HepG2 (cell line): ENCODE results near the gene SLC4A11. TPM values are rescaled to one million over a fixed set of nuclear protein-coding genes. Genes with fewer than 3 reads are reported as not detected.

ENCODE experiments used
- ATRX ChIP-seq: sonication (generic); formaldehyde crosslinking; IDR thresholded peaks from 2 replicates; pipeline ENCODE4 v1.4.0; 2020; ENCODE audit warnings: missing genetic modification reagents, borderline replicate concordance
- CBFB ChIP-seq: sonication (generic); formaldehyde crosslinking; IDR thresholded peaks from 2 replicates; pipeline ENCODE4 v1.4.0; 2020; ENCODE audit warnings: missing genetic modification reagents
- CREB1 ChIP-seq, 2 experiments: fragments of 450-650 bp in 1 of 2; IDR thresholded peaks; 2 replicates each; pipeline ENCODE4 v1.6.1; 2016 to 2017; ENCODE audit warnings: control low read depth in 1 of 2, mild to moderate bottlenecking in 1 of 2, missing compliant biosample characterization in 1 of 2, missing genetic modification characterization in 1 of 2
- FOXM1 ChIP-seq: sonication (generic); formaldehyde crosslinking; IDR thresholded peaks from 2 replicates; pipeline ENCODE4 v1.5.0; 2020; ENCODE audit warnings: missing genetic modification reagents
- FOXP1 ChIP-seq, 2 experiments: fragments of 450-650 bp in 1 of 2; IDR thresholded peaks; 2 replicates each; pipeline ENCODE4 v1.6.1; 2017 to 2018; ENCODE audit warnings: antibody characterized with exemption in 1 of 2
- GABPA ChIP-seq, 2 experiments: IDR thresholded peaks; 2 replicates each; pipeline ENCODE4 v1.6.1; 2011 to 2016; ENCODE audit warnings: low read depth in 2 of 2, low read length in 1 of 2, missing biosample characterization in 1 of 2, missing genetic modification characterization in 1 of 2
- HDAC2 ChIP-seq: sonication (generic); formaldehyde crosslinking; IDR thresholded peaks from 2 replicates; pipeline ENCODE4 v1.4.0; 2020; ENCODE audit warnings: missing genetic modification reagents
- HOXD1 ChIP-seq: sonication (generic); formaldehyde crosslinking; IDR thresholded peaks from 2 replicates; pipeline ENCODE4 v1.5.0; 2020; ENCODE audit warnings: missing genetic modification reagents
- KMT2A ChIP-seq: sonication (generic); formaldehyde crosslinking; IDR thresholded peaks from 2 replicates; pipeline ENCODE4 v1.4.0; 2020; ENCODE audit warnings: missing genetic modification reagents
- MTF1 ChIP-seq: sonication (generic); formaldehyde crosslinking; IDR thresholded peaks from 2 replicates; pipeline ENCODE4 v1.5.0; 2020; ENCODE audit warnings: missing genetic modification reagents
- NPAS2 ChIP-seq: sonication (generic); formaldehyde crosslinking; IDR thresholded peaks from 2 replicates; pipeline ENCODE4 v1.8.0; 2022; ENCODE audit warnings: mild to moderate bottlenecking, missing genetic modification reagents, borderline replicate concordance
- NR3C1 ChIP-seq: sonication (generic); formaldehyde crosslinking; IDR thresholded peaks from 2 replicates; pipeline ENCODE4 v1.4.0; 2020; ENCODE audit warnings: missing genetic modification reagents
- PRMT3 ChIP-seq: sonication (generic); formaldehyde crosslinking; IDR thresholded peaks from 2 replicates; pipeline ENCODE4 v1.8.1; 2022; ENCODE audit warnings: low read depth, mild to moderate bottlenecking, moderate library complexity, missing genetic modification reagents, borderline replicate concordance
- RORA ChIP-seq: sonication (generic); formaldehyde crosslinking; IDR thresholded peaks from 2 replicates; pipeline ENCODE4 v1.5.0; 2020; ENCODE audit warnings: mild to moderate bottlenecking, missing genetic modification reagents, moderate library complexity
- SP1 ChIP-seq, 2 experiments: fragments of 450-650 bp in 1 of 2; sonication (generic) in 1 of 2; formaldehyde crosslinking in 1 of 2; IDR thresholded peaks; 2 replicates each; pipeline versions ENCODE4 v1.4.0 to v1.6.1; 2016 to 2020; ENCODE audit warnings: missing genetic modification reagents in 1 of 2
- TMF1 ChIP-seq: sonication (generic); formaldehyde crosslinking; IDR thresholded peaks from 2 replicates; pipeline ENCODE4 v1.8.1; 2022; ENCODE audit warnings: low read depth, missing genetic modification reagents
- ZNF543 ChIP-seq: sonication (generic); formaldehyde crosslinking; IDR thresholded peaks from 2 replicates; pipeline ENCODE4 v1.4.0; 2020; ENCODE audit warnings: mild to moderate bottlenecking, missing genetic modification reagents
- ZNF562 ChIP-seq: sonication (generic); formaldehyde crosslinking; IDR thresholded peaks from 2 replicates; pipeline ENCODE4 v1.8.0; 2022; ENCODE audit warnings: missing genetic modification reagents, borderline replicate concordance
- ZNF672 ChIP-seq: sonication (generic); formaldehyde crosslinking; IDR thresholded peaks from 2 replicates; pipeline ENCODE4 v1.8.1; 2022; ENCODE audit warnings: missing genetic modification reagents
- ZNF761 ChIP-seq: sonication (generic); formaldehyde crosslinking; conservative IDR thresholded peaks from 2 replicates; pipeline ENCODE4 v1.4.0; 2020; ENCODE audit warnings: mild to moderate bottlenecking, missing genetic modification reagents
- ZNF773 ChIP-seq: sonication (generic); formaldehyde crosslinking; IDR thresholded peaks from 2 replicates; pipeline ENCODE4 v1.4.0; 2020; ENCODE audit warnings: missing genetic modification reagents, borderline replicate concordance
- ZNF83 ChIP-seq: sonication (generic); formaldehyde crosslinking; IDR thresholded peaks from 2 replicates; pipeline ENCODE4 v1.4.0; 2020; ENCODE audit warnings: missing genetic modification reagents, mild to moderate bottlenecking, borderline replicate concordance
- polyA plus RNA-seq, 8 experiments: library from polyadenylated mRNA; depleted of rRNA in 3 of 8; stranded (reverse) in 7 of 8; unstranded in 1 of 8; fragments of >200 nt; fragmentation: Illumina TruSeq in 4 of 8; extraction: Trizol in 4 of 8; gene quantifications; 2 replicates each; pipeline versions ENCODE4 v1.2.1 to v1.2.3, GENCODE V29; 2011 to 2016; ENCODE audit warnings: low read depth in 4 of 8, missing spikeins in 1 of 8, mixed read lengths in 1 of 8; ENCODE audit not compliant: insufficient read depth in 1 of 8
- total RNA-seq, 5 experiments: library from RNA; depleted of rRNA; stranded (reverse); fragments of >200 nt; fragmentation: Illumina TruSeq; extraction: Trizol; gene quantifications; 2 replicates each; pipeline ENCODE4 v1.2.3, GENCODE V29; 2016; ENCODE audit warnings: low read depth in 1 of 5
- TF ChIP-seq, protein P1 (sequence below): sonication (generic); formaldehyde crosslinking; conservative IDR thresholded peaks from 2 replicates; pipeline ENCODE4 v1.5.0; 2020; ENCODE audit warnings: missing genetic modification reagents
- TF ChIP-seq, protein P2 (sequence below): sonication (generic); formaldehyde crosslinking; IDR thresholded peaks from 2 replicates; pipeline ENCODE4 v1.5.1; 2020; ENCODE audit warnings: mild to moderate bottlenecking, missing genetic modification reagents, borderline replicate concordance

Gene SLC4A11
- total and polyA plus RNA-seq, 2 of the 13 experiments (the other 11 are each of a cell fraction or from before 2014, with no cell fraction given): 3.9 to 27.0 TPM

DNA sequence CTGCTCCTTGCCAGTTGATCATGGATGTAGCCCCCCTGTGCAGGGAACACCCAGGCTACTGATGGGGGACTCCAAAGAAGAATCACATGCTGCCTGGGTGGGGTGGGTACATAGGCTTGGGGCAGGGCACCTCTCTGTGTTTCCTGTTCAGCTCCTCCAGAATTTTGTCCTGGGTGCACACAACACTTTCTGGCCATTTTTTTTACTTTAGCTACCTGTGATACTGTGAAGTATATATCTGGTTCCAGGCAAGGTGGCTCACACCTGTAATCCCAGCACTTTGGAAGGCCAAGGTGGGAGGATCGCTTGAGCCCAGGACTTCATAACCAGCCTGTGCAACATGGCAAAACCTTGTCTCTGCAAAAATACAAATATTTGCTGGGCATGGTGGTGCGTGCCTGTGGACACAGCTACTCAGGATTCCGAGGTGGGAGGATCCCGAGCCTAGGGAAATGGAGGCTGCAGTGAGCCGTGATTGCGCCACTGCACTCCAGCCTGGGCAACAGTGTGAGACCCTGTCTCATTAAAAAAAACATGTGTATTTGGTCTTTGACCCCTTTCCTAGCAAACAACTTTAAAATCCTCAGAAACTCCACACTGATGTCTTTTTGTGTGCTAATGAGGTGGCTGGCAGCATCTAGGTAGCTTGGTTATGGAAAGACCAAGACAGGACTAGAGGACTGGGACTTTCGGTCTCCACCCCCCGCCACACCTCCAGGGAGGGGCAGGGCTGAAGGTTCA, 14.1 kb downstream of the SLC4A11 start (continued):
- no peak for TF ChIP-seq ZNF773 (CRISPR knock-in tag)
- TF ChIP-seq CREB1 (IDR thresholded peaks at IDR 0.05): no peak
- TF ChIP-seq CREB1 (CRISPR knock-in tag; IDR thresholded peaks at IDR 0.05): no peak
- TF ChIP-seq RORA (CRISPR knock-in tag): no peak
- no peak for TF ChIP-seq NR3C1 (CRISPR knock-in tag)
- TF ChIP-seq FOXP1 (IDR thresholded peaks at IDR 0.05): no peak
- peak; percentile 87 for TF ChIP-seq FOXP1 (CRISPR knock-in tag; IDR thresholded peaks at IDR 0.05)
- no peak for TF ChIP-seq SP1 (IDR thresholded peaks at IDR 0.05)
- TF ChIP-seq SP1 (CRISPR knock-in tag; IDR thresholded peaks at IDR 0.05): peak; percentile 44
- TF ChIP-seq ATRX (CRISPR knock-in tag): no peak
- TF ChIP-seq, protein P1, sequence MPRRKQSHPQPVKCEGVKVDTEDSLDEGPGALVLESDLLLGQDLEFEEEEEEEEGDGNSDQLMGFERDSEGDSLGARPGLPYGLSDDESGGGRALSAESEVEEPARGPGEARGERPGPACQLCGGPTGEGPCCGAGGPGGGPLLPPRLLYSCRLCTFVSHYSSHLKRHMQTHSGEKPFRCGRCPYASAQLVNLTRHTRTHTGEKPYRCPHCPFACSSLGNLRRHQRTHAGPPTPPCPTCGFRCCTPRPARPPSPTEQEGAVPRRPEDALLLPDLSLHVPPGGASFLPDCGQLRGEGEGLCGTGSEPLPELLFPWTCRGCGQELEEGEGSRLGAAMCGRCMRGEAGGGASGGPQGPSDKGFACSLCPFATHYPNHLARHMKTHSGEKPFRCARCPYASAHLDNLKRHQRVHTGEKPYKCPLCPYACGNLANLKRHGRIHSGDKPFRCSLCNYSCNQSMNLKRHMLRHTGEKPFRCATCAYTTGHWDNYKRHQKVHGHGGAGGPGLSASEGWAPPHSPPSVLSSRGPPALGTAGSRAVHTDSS (CRISPR knock-in tag): no peak
- no peak for TF ChIP-seq ZNF562 (CRISPR knock-in tag)
- TF ChIP-seq FOXM1 (CRISPR knock-in tag): no peak
- peak; percentile 18; the same call in 1 of the 2 replicates for TF ChIP-seq ZNF83 (CRISPR knock-in tag)
- 0 out of 2 replicates have a peak, but pooled peaks have one; percentile 28 for TF ChIP-seq HOXD1 (CRISPR knock-in tag)
- no peak for TF ChIP-seq NPAS2 (CRISPR knock-in tag)
- no peak for TF ChIP-seq MTF1 (CRISPR knock-in tag)
- TF ChIP-seq GABPA (IDR thresholded peaks at IDR 0.05; ENCODE audit: low read depth, low read length): no peak
- peak; percentile 47; the same call in 1 of the 2 replicates for TF ChIP-seq GABPA (CRISPR knock-in tag; IDR thresholded peaks at IDR 0.05; ENCODE audit: low read depth)
- TF ChIP-seq KMT2A (CRISPR knock-in tag): no peak
- peak; percentile 49; the same call in 1 of the 2 replicates for TF ChIP-seq PRMT3 (CRISPR knock-in tag)
- TF ChIP-seq CBFB (CRISPR knock-in tag): peak; percentile 47; the same call in 1 of the 2 replicates
- no peak for TF ChIP-seq ZNF672 (CRISPR knock-in tag)
- TF ChIP-seq ZNF761 (CRISPR knock-in tag): no peak; the same call in 1 of the 2 replicates
- peak; percentile 99 for TF ChIP-seq HDAC2 (CRISPR knock-in tag)
- no peak; the same call in 1 of the 2 replicates for TF ChIP-seq ZNF543 (CRISPR knock-in tag)
- no peak for TF ChIP-seq TMF1
- TF ChIP-seq, protein P2, sequence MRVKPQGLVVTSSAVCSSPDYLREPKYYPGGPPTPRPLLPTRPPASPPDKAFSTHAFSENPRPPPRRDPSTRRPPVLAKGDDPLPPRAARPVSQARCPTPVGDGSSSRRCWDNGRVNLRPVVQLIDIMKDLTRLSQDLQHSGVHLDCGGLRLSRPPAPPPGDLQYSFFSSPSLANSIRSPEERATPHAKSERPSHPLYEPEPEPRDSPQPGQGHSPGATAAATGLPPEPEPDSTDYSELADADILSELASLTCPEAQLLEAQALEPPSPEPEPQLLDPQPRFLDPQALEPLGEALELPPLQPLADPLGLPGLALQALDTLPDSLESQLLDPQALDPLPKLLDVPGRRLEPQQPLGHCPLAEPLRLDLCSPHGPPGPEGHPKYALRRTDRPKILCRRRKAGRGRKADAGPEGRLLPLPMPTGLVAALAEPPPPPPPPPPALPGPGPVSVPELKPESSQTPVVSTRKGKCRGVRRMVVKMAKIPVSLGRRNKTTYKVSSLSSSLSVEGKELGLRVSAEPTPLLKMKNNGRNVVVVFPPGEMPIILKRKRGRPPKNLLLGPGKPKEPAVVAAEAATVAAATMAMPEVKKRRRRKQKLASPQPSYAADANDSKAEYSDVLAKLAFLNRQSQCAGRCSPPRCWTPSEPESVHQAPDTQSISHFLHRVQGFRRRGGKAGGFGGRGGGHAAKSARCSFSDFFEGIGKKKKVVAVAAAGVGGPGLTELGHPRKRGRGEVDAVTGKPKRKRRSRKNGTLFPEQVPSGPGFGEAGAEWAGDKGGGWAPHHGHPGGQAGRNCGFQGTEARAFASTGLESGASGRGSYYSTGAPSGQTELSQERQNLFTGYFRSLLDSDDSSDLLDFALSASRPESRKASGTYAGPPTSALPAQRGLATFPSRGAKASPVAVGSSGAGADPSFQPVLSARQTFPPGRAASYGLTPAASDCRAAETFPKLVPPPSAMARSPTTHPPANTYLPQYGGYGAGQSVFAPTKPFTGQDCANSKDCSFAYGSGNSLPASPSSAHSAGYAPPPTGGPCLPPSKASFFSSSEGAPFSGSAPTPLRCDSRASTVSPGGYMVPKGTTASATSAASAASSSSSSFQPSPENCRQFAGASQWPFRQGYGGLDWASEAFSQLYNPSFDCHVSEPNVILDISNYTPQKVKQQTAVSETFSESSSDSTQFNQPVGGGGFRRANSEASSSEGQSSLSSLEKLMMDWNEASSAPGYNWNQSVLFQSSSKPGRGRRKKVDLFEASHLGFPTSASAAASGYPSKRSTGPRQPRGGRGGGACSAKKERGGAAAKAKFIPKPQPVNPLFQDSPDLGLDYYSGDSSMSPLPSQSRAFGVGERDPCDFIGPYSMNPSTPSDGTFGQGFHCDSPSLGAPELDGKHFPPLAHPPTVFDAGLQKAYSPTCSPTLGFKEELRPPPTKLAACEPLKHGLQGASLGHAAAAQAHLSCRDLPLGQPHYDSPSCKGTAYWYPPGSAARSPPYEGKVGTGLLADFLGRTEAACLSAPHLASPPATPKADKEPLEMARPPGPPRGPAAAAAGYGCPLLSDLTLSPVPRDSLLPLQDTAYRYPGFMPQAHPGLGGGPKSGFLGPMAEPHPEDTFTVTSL: peak; percentile 85
